Liver (tissue), 9 donors: ENCODE data around the gene CMTR2. TPM values are rescaled to one million over a fixed set of nuclear protein-coding genes. Genes with fewer than 3 reads are reported as not detected.

Experiments used
- DNase-seq: peaks from one replicate; pipeline ENCODE4 v3.0.0-alpha.2; 2017; ENCODE audit warnings: low spot score
- H3K27ac ChIP-seq, 2 donors: one replicate each; pipeline ENCODE4 v1.7.0; 2013; ENCODE audit warnings: inconsistent platforms in 2 of 2, low read length in 2 of 2, control low read depth in 1 of 2, low read depth in 1 of 2, mild to moderate bottlenecking in 1 of 2
- H3K27me3 ChIP-seq, 4 donors: one replicate each; pipeline versions ENCODE4 v1.6.1 to v1.7.0; 2013; ENCODE audit warnings: low read length in 3 of 4, inconsistent platforms in 1 of 4, mild to moderate bottlenecking in 1 of 4, moderate library complexity in 1 of 4; ENCODE audit not compliant: control insufficient read depth in 4 of 4, insufficient read depth in 4 of 4
- H3K36me3 ChIP-seq, 4 donors: one replicate each; pipeline versions ENCODE4 v1.6.1 to v1.7.0; 2013; ENCODE audit warnings: low read length in 3 of 4, mild to moderate bottlenecking in 3 of 4, low read depth in 1 of 4, moderate library complexity in 1 of 4; ENCODE audit not compliant: control insufficient read depth in 4 of 4, insufficient read depth in 3 of 4
- H3K4me1 ChIP-seq, 4 donors: one replicate each; pipeline versions ENCODE4 v1.6.1 to v1.7.0; 2013; ENCODE audit warnings: low read length in 3 of 4, mild to moderate bottlenecking in 3 of 4, moderate library complexity in 1 of 4; ENCODE audit not compliant: control insufficient read depth in 4 of 4, insufficient read depth in 4 of 4
- H3K4me3 ChIP-seq, 3 donors: one replicate each; pipeline versions ENCODE4 v1.6.1 to v1.7.0; 2013; ENCODE audit warnings: low read length in 3 of 3, control low read depth in 1 of 3, low read depth in 1 of 3, mild to moderate bottlenecking in 1 of 3
- H3K9ac ChIP-seq, 2 donors: one replicate each; pipeline ENCODE4 v1.7.0; 2013; ENCODE audit warnings: low read length in 2 of 2, mild to moderate bottlenecking in 2 of 2, moderate library complexity in 2 of 2, control low read depth in 1 of 2, low read depth in 1 of 2
- H3K9me3 ChIP-seq, 4 donors: one replicate each; pipeline versions ENCODE4 v1.6.1 to v1.7.0; 2013; ENCODE audit warnings: low read length in 3 of 4; ENCODE audit not compliant: control insufficient read depth in 4 of 4
- ATF3 ChIP-seq: IDR thresholded peaks from 2 replicates; pipeline ENCODE4 v1.6.1; 2016; ENCODE audit warnings: antibody characterized with exemption
- CTCF ChIP-seq: fragments of 150-350 bp; IDR thresholded peaks from 2 replicates; pipeline ENCODE4 v1.5.1; 2017; ENCODE audit warnings: improper control_type of control experiment, low read depth, low read length; ENCODE audit not compliant: missing input control
- EGR1 ChIP-seq, 2 donors: IDR thresholded peaks; 2 replicates each; pipeline ENCODE4 v1.6.1; 2016 to 2018; ENCODE audit warnings: antibody characterized with exemption in 2 of 2, low read depth in 2 of 2
- FOXA1 ChIP-seq: IDR thresholded peaks from 2 replicates; pipeline ENCODE4 v1.6.1; 2016; ENCODE audit warnings: antibody characterized with exemption
- FOXA2 ChIP-seq: IDR thresholded peaks from 2 replicates; pipeline ENCODE4 v1.6.1; 2016; ENCODE audit warnings: antibody characterized with exemption
- GABPA ChIP-seq, 2 donors: IDR thresholded peaks in 1 of 2; conservative IDR thresholded peaks in 1 of 2; 2 replicates each; pipeline ENCODE4 v1.6.1; 2016; ENCODE audit warnings: antibody characterized with exemption in 2 of 2, mild to moderate bottlenecking in 1 of 2, moderate library complexity in 1 of 2
- HNF4A ChIP-seq, 2 donors: conservative IDR thresholded peaks; 2 replicates each; pipeline ENCODE4 v1.6.1; 2016; ENCODE audit warnings: antibody characterized with exemption in 2 of 2, mild to moderate bottlenecking in 2 of 2
- HNF4G ChIP-seq: IDR thresholded peaks from 2 replicates; pipeline ENCODE4 v1.6.1; 2016; ENCODE audit warnings: antibody characterized with exemption
- MAX ChIP-seq: IDR thresholded peaks from 2 replicates; pipeline ENCODE4 v1.6.1; 2016; ENCODE audit warnings: antibody characterized with exemption
- RAD21 ChIP-seq, 2 donors: IDR thresholded peaks; 2 replicates each; pipeline ENCODE4 v1.6.1; 2016; ENCODE audit warnings: antibody characterized with exemption in 2 of 2, mild to moderate bottlenecking in 2 of 2
- REST ChIP-seq: IDR thresholded peaks from 2 replicates; pipeline ENCODE4 v1.6.1; 2016; ENCODE audit warnings: antibody characterized with exemption, mild to moderate bottlenecking
- RXRA ChIP-seq, 2 donors: IDR thresholded peaks; 2 replicates each; pipeline ENCODE4 v1.6.1; 2017 to 2018; ENCODE audit warnings: antibody characterized with exemption in 2 of 2, mild to moderate bottlenecking in 1 of 2
- SP1 ChIP-seq: IDR thresholded peaks from 2 replicates; pipeline ENCODE4 v1.6.1; 2018; ENCODE audit warnings: antibody characterized with exemption, mild to moderate bottlenecking
- TAF1 ChIP-seq: conservative IDR thresholded peaks from 2 replicates; pipeline ENCODE4 v1.6.1; 2016; ENCODE audit warnings: antibody characterized with exemption, mild to moderate bottlenecking
- YY1 ChIP-seq: IDR thresholded peaks from 2 replicates; pipeline ENCODE4 v1.6.1; 2016; ENCODE audit warnings: antibody characterized with exemption, mild to moderate bottlenecking
- ZBTB33 ChIP-seq: IDR thresholded peaks from 2 replicates; pipeline ENCODE4 v1.6.1; 2016; ENCODE audit warnings: antibody characterized with exemption
- WGBS: extraction: QIAGEN DNeasy Blood & Tissue Kit; methylation state at CpG from one replicate; pipeline ENCODE4 v1.1.7; 2013; 5-methylcytosine and 5-hydroxymethylcytosine counted together
- polyA plus RNA-seq, 2 donors: library from polyadenylated mRNA; stranded (reverse) in 1 of 2; unstranded in 1 of 2; fragments of 200-250 nt in 1 of 2; fragments of >200 nt in 1 of 2; fragmentation: Nextera tagmentation in 1 of 2; extraction: Ambion mirVana in 1 of 2; gene quantifications; one replicate each; pipeline versions ENCODE4 v1.2.1 to v1.2.3, GENCODE V29; 2013 to 2015
- total RNA-seq, 2 donors: library from RNA; depleted of rRNA; stranded (reverse); fragments of >200 nt; gene quantifications; one replicate each; pipeline ENCODE4 v1.2.3, GENCODE V29; 2014
- donor health status: healthy.
- donor health status: healthy.
- donor health status: healthy.
- donor health status: healthy.
- donor health status: healthy.

The CMTR2 gene
- total and polyA plus RNA-seq, 4 donors = 6.8 to 28.0 (median 15.0) TPM

- 76% methylated on average over 3 of the region's 3 CpGs for WGBS
- no peaks in the 10 kb centered on the region for H3K9me3 ChIP-seq
- no peak overlapping the region for H3K9ac ChIP-seq
- H3K27ac ChIP-seq = no peak overlapping the region
- no peaks in the 10 kb centered on the region for H3K36me3 ChIP-seq
- H3K27me3 ChIP-seq = no peaks in the 10 kb centered on the region
- DNase-seq = no peak
- H3K4me1 ChIP-seq = no peaks in the 10 kb centered on the region
- no peak overlapping the region for H3K4me3 ChIP-seq
- TF ChIP-seq EGR1 (IDR thresholded peaks at IDR 0.05; ENCODE audit: low read depth in 2 of 2) = no peak
- no peak for TF ChIP-seq CTCF
- TF ChIP-seq HNF4A (conservative IDR thresholded peaks at IDR 0.05) = no peak
- no peak for TF ChIP-seq TAF1
- TF ChIP-seq GABPA (IDR thresholded peaks at IDR 0.05 in 1 of 2, conservative IDR thresholded peaks at IDR 0.05 in 1 of 2) = no peak
- TF ChIP-seq FOXA2 = no peak
- TF ChIP-seq HNF4G = no peak
- TF ChIP-seq MAX = no peak
- TF ChIP-seq YY1 = no peak
- no peak for TF ChIP-seq RAD21 (IDR thresholded peaks at IDR 0.05)
- TF ChIP-seq SP1 = no peak
- TF ChIP-seq ATF3 = no peak
- no peak for TF ChIP-seq REST
Measured at GRCh38 chr16:71263582-71263981, 25.6 kb downstream of the CMTR2 start.

GRCh38 chr16:71262391-71262790 lies 26.8 kb downstream of the CMTR2 start:
- no peak overlapping the region for H3K9ac ChIP-seq
- H3K27me3 ChIP-seq = no peaks in the 10 kb centered on the region
- TF ChIP-seq GABPA (IDR thresholded peaks at IDR 0.05 in 1 of 2, conservative IDR thresholded peaks at IDR 0.05 in 1 of 2) (no peak), FOXA1 (no peak), RXRA (IDR thresholded peaks at IDR 0.05) (no peak), SP1 (no peak), ZBTB33 (no peak), TAF1 (no peak), HNF4A (conservative IDR thresholded peaks at IDR 0.05) (no peak), CTCF (no peak)
- no peak for DNase-seq
- WGBS = 85% methylated on average over 5 of the region's 5 CpGs
- H3K4me1 ChIP-seq = no peaks in the 10 kb centered on the region
- no peak overlapping the region for H3K4me3 ChIP-seq
- no peaks in the 10 kb centered on the region for H3K36me3 ChIP-seq
- no peak overlapping the region for H3K27ac ChIP-seq
- no peaks in the 10 kb centered on the region for H3K9me3 ChIP-seq
